ENCODE data around the gene ZIC5.
A peak's percentile ranks its signal among the peaks of the same experiment; 100 is the strongest.

The ZIC5 gene

GRCh38 chr13:99935772-99936171, 35.8 kb downstream of the ZIC5 start:
- H2AFZ ChIP-seq (ENCODE audit: low read length): no peak overlapping the region
- H3K9me2 ChIP-seq (ENCODE audit: low read depth, low read length): no peaks in the 10 kb centered on the region
- no peak for TF ChIP-seq EZH2 (IDR thresholded peaks at IDR 0.05; ENCODE audit: borderline replicate concordance, low read length)
- TF ChIP-seq, protein P1, sequence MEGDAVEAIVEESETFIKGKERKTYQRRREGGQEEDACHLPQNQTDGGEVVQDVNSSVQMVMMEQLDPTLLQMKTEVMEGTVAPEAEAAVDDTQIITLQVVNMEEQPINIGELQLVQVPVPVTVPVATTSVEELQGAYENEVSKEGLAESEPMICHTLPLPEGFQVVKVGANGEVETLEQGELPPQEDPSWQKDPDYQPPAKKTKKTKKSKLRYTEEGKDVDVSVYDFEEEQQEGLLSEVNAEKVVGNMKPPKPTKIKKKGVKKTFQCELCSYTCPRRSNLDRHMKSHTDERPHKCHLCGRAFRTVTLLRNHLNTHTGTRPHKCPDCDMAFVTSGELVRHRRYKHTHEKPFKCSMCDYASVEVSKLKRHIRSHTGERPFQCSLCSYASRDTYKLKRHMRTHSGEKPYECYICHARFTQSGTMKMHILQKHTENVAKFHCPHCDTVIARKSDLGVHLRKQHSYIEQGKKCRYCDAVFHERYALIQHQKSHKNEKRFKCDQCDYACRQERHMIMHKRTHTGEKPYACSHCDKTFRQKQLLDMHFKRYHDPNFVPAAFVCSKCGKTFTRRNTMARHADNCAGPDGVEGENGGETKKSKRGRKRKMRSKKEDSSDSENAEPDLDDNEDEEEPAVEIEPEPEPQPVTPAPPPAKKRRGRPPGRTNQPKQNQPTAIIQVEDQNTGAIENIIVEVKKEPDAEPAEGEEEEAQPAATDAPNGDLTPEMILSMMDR (IDR thresholded peaks at IDR 0.05; ENCODE audit: low read length): peak; percentile 27; the same call in 1 of the 2 replicates
- no peak overlapping the region for H3K4me3 ChIP-seq (ENCODE audit: low read depth, low read length, poor library complexity, severe bottlenecking)
- H3K27ac ChIP-seq (ENCODE audit: low read depth, low read length, poor library complexity, severe bottlenecking): no peak overlapping the region
- no peaks in the 10 kb centered on the region for H3F3A ChIP-seq (ENCODE audit: insufficient read depth, low read length)
- H3K9me3 ChIP-seq (ENCODE audit: low read length): no peaks in the 10 kb centered on the region
- no peak overlapping the region for H3K4me2 ChIP-seq (ENCODE audit: low read length)
- H3K79me2 ChIP-seq (ENCODE audit: insufficient read depth, low read length): no peaks in the 10 kb centered on the region
- H3K27me3 ChIP-seq (ENCODE audit: insufficient read depth, low read length): peaks cover 4% of the 10 kb centered on the region
- no peak overlapping the region for H3K9ac ChIP-seq (ENCODE audit: low read length)
- no peaks in the 10 kb centered on the region for H3K36me3 ChIP-seq (ENCODE audit: insufficient read depth, low read length)
- H3K4me1 ChIP-seq (ENCODE audit: insufficient read depth, low read length, severe bottlenecking): no peaks in the 10 kb centered on the region
- H4K20me1 ChIP-seq (ENCODE audit: insufficient read depth, low read length): no peaks in the 10 kb centered on the region

- H3K79me2 ChIP-seq (ENCODE audit: insufficient read depth, low read length): no peaks in the 10 kb centered on the region
- H3K9me2 ChIP-seq (ENCODE audit: low read depth, low read length): no peaks in the 10 kb centered on the region
- H3K9ac ChIP-seq (ENCODE audit: low read length): no peak overlapping the region
- H4K20me1 ChIP-seq (ENCODE audit: insufficient read depth, low read length): no peaks in the 10 kb centered on the region
- no peaks in the 10 kb centered on the region for H3F3A ChIP-seq (ENCODE audit: insufficient read depth, low read length)
- H3K27ac ChIP-seq (ENCODE audit: low read depth, low read length, poor library complexity, severe bottlenecking): no peak overlapping the region
- no peak overlapping the region for H2AFZ ChIP-seq (ENCODE audit: low read length)
- H3K36me3 ChIP-seq (ENCODE audit: insufficient read depth, low read length): no peaks in the 10 kb centered on the region
- H3K4me2 ChIP-seq (ENCODE audit: low read length): no peak overlapping the region
- H3K4me3 ChIP-seq (ENCODE audit: low read depth, low read length, poor library complexity, severe bottlenecking): no peak overlapping the region
- TF ChIP-seq, protein P1 (IDR thresholded peaks at IDR 0.05; ENCODE audit: low read length): no peak
- TF ChIP-seq EZH2 (IDR thresholded peaks at IDR 0.05; ENCODE audit: borderline replicate concordance, low read length): no peak
- no peaks in the 10 kb centered on the region for H3K4me1 ChIP-seq (ENCODE audit: insufficient read depth, low read length, severe bottlenecking)
- H3K9me3 ChIP-seq (ENCODE audit: low read length): no peaks in the 10 kb centered on the region
- H3K27me3 ChIP-seq (ENCODE audit: insufficient read depth, low read length): peaks cover 4% of the 10 kb centered on the region
These were observed 38.7 kb downstream of the ZIC5 start for GRCh38 chr13:99932912-99933311.

GRCh38 chr13:99930925-99931324, 40.6 kb downstream of the ZIC5 start:
- Histone ChIP-seq H3K79me2 (ENCODE audit: insufficient read depth, low read length) (no peaks in the 10 kb centered on the region), H3K4me2 (ENCODE audit: low read length) (no peak overlapping the region), H2AFZ (ENCODE audit: low read length) (no peak overlapping the region), H3K4me3 (ENCODE audit: low read depth, low read length, poor library complexity, severe bottlenecking) (no peak overlapping the region), H3K9me2 (ENCODE audit: low read depth, low read length) (no peaks in the 10 kb centered on the region), H3K27ac (ENCODE audit: low read depth, low read length, poor library complexity, severe bottlenecking) (no peak overlapping the region), H3K4me1 (ENCODE audit: insufficient read depth, low read length, severe bottlenecking) (no peaks in the 10 kb centered on the region), H4K20me1 (ENCODE audit: insufficient read depth, low read length) (no peaks in the 10 kb centered on the region), H3K36me3 (ENCODE audit: insufficient read depth, low read length) (no peaks in the 10 kb centered on the region), H3K27me3 (ENCODE audit: insufficient read depth, low read length) (peaks cover 4% of the 10 kb centered on the region), H3F3A (ENCODE audit: insufficient read depth, low read length) (no peaks in the 10 kb centered on the region), H3K9me3 (ENCODE audit: low read length) (no peaks in the 10 kb centered on the region), H3K9ac (ENCODE audit: low read length) (no peak overlapping the region)
- TF ChIP-seq, protein P1 (IDR thresholded peaks at IDR 0.05; ENCODE audit: low read length): no peak
- no peak for TF ChIP-seq EZH2 (IDR thresholded peaks at IDR 0.05; ENCODE audit: borderline replicate concordance, low read length)

Measured in OCI-LY1 (cell line).